GM12875 (cell line): Measurements from ENCODE around the gene HDAC9.

Experiments
- H3K4me3 ChIP-seq: one replicate; pipeline ENCODE4 v1.5.1; 2011; ENCODE audit warnings: low read depth, low read length, control low read depth
- TF ChIP-seq, protein P1 (sequence below): IDR thresholded peaks from 2 replicates; pipeline ENCODE4 v1.5.1; 2011; ENCODE audit warnings: low read depth, mild to moderate bottlenecking, control low read depth, inconsistent platforms, low read length, moderate library complexity, borderline replicate concordance; ENCODE audit not compliant: insufficient read depth

HDAC9 gene

DNA sequence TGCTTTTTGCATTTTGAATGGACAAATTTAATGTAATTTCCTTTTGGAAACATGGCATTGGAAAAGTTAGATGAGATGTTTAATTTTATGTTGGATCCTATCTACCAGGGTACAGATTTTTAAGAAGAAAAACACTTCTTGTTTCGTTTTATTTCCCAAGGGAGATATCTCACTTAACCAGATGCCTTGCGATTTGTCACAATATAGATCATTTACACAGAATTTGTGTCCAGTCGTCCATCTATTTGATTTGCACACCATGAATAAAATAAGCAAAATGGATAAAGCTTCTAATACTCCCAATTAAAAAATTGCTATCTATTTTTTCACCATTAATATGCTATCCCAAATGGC lies 25.7 kb downstream of the HDAC9 start:
- TF ChIP-seq, protein P1, sequence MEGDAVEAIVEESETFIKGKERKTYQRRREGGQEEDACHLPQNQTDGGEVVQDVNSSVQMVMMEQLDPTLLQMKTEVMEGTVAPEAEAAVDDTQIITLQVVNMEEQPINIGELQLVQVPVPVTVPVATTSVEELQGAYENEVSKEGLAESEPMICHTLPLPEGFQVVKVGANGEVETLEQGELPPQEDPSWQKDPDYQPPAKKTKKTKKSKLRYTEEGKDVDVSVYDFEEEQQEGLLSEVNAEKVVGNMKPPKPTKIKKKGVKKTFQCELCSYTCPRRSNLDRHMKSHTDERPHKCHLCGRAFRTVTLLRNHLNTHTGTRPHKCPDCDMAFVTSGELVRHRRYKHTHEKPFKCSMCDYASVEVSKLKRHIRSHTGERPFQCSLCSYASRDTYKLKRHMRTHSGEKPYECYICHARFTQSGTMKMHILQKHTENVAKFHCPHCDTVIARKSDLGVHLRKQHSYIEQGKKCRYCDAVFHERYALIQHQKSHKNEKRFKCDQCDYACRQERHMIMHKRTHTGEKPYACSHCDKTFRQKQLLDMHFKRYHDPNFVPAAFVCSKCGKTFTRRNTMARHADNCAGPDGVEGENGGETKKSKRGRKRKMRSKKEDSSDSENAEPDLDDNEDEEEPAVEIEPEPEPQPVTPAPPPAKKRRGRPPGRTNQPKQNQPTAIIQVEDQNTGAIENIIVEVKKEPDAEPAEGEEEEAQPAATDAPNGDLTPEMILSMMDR: no peak
- H3K4me3 ChIP-seq: no peak overlapping the region

DNA sequence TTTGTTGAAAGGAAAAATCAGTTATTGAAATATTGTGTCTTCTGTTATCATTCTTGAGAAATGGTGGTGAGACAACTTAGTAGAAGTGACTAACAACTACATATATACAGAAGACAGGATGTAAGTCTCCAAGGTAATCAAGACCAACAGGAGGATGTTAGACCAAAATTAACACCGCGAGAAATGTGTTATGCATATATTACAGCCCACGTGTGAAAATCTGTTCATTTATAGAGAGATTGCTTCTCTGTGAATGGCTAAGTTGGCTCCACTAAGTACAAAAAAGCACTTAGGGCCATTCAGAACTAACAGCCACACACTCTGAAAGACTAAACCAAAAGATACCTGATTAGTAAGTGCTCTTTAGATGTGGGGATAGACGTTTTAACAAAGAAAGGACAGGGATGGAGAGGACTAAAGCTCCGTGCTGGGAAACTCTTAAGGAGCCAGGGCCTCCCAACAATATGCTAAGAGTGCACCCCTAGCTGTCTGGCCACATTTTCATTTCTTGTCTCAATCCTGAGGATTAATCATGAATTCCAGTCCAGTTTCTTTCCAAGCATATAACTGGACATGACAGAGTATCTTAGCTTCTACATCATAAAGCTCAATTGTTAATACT lies 26.5 kb downstream of the HDAC9 start:
- H3K4me3 ChIP-seq: no peak overlapping the region

DNA sequence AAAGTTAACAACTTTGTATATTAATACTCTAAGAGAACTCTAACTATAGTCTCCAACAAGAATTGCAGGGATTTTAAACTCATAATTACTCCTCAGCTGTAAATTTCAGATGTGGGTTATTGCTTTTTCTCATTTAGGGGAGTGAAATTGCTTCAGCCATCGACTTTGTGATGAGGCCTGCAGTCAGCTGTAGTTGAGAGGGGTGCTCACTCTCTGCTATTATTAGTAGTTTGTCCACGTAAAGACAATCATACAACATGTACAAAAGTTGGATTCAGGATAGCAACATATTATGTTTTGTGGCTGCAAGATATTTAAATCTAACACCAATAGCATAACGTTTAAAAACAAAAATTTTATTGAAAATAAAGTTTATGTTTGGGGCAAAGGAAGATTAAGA lies 28.7 kb downstream of the HDAC9 start:
- no peak overlapping the region for H3K4me3 ChIP-seq
- TF ChIP-seq, protein P1: no peak

More for the DNA sequence above, 26.5 kb downstream of the HDAC9 start:
- TF ChIP-seq, protein P1: no peak

- TF ChIP-seq, protein P1: no peak
- H3K4me3 ChIP-seq: no peak overlapping the region
Observed at GRCh38 chr7:18526368-18526878, 30.9 kb downstream of the HDAC9 start.

DNA sequence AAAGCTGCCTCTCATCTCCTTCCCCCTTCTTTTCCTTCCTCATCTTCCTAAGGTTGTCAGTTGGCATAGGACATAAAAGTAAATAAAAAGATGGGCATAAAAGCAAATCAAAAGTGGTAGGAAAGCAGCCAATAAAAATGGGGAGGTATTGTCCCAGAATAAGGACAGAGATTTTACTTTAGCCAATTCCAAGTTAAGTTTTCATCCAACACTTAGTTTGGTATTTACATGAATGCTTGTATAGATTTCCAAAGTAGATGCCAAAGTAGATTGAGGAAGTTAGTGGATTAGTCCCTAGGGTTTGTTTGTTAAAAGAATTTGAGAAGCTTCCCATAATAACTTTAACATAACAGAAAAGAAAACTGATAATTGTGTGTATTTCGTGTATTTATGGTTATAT lies 33.7 kb downstream of the HDAC9 start:
- H3K4me3 ChIP-seq: no peak overlapping the region
- TF ChIP-seq, protein P1: no peak

GRCh38 chr7:18530224-18531179 lies 35.0 kb downstream of the HDAC9 start:
- no peak overlapping the region for H3K4me3 ChIP-seq
- TF ChIP-seq, protein P1: no peak
